HG03520 (cell line): ENCODE results near the gene LZTS3.
"Not testable (repeated sequence)": the region's sequence is repeated elsewhere in the genome, so short reads cannot be mapped to it uniquely, and the experiment has no call there.

ENCODE experiments used
- ATAC-seq: cut with Tn5 transposase; IDR thresholded peaks from one replicate; pipeline ENCODE4 v1.9.1; 2021; ENCODE audit warnings: mild to moderate bottlenecking, moderate library complexity; ENCODE audit not compliant: unreplicated experiment

The LZTS3 gene

DNA sequence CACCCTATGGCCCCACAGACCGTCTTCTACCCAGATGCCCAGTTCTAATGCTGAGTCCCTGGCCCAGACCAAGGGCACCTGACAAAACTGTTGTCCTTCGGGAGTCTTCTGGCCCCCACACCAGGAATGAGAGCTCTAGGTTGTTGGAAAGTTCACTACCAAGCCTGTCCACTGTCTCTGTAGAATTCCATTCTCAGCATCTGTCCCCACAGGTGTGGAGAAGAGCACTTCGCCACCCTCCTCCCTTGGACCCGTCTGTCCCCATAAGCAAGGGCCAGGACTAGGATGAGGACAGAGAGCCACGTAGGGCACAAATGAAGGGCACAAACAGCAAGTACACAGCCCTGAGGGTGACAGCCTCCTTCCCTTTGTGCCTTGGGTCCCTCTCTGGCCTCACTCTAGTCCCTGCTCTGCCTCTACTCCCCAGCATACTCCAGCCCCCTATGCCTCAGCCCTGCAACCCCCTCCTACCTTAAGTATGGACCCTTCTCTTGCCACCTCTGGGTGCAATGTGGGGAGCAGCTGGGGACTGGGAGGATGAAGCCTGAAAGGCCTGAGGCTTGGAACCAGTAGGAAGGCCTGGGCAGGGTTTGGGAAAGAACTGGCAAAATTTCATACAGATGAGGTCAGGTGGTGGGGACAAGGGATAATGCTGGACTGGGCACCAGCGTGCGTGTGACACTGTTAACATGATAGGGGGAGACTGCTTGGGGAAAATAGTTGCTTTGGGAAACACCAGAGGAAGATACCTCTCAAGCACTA lies 4.3 kb downstream of the LZTS3 start:
- no peak for ATAC-seq

DNA sequence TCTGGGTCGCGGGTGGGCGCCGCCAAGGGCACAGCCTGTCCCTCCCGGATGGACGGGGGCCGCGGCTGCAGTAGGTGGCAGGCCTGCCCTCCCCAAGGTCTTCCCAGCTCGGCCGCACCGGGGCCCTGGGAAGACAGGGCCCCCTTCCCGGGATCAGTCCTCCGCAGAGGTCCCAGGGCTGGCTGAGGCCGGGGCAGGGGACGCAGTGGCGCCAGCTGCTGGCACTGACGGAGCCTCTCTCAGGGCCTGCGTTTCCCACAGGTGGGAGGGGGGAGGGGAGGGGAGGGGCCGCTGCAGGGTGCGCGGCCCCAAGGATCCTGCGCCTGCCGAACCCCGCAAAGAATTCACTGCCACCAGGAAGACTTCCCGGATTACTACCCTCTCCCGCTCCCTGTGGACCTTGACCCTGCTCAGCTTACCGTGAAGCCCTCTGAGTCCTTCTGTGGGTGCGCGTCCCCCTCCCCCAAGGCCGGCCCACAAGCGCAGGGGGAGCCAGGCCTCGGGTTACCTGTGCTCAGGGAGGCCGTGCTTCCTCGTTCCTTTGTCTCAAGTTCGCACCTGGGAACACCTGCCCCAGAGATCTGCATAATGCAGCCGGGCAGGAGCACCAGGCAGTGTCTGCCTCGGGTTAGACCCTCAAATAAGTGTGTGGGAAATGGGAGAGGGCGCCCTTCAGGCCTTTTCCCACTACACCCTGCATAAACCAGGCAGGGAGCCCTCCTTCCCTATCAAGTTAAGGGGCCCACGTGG lies 5.1 kb downstream of the LZTS3 start:
- ATAC-seq, result no peak

DNA sequence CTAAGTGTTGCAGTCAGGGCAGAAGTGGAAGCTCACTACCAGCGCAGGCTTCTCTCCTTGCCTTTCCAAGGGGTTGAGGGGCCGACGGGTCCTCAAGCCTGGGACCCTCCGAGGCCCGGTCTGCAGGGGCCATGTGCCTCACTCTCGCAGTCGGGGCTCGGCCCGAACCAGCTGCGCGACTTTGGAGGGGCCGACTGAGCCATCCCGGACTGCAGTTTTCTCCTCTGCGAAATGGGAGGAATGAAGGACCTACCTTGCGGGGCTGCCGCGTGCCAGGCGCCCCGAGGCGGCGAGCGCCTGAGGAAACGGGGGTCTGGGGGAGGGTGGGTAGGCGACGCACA lies 5.6 kb downstream of the LZTS3 start:
- ATAC-seq, result no peak

DNA sequence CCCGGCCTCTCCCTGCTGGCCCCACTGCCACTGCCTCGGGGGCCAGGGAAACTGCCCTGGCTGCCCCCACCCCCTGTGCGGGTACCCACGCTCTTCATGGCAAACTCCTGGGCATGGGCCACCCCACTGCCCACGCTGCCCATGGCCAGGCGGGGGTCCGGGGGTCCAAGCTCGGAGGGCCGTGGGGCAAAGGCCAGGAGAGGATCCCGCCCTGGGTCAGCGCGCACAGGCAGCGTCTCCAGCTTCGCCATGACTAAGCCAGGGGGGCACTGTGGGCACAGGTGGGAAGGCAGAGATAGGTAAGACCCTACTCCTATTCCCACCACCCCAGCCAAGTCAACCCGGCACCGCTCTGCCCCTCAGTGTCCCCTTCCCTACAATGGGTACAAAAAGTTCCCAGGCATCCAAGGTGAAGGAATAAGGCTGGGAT lies 6.4 kb downstream of the LZTS3 start:
- no peak for ATAC-seq

DNA sequence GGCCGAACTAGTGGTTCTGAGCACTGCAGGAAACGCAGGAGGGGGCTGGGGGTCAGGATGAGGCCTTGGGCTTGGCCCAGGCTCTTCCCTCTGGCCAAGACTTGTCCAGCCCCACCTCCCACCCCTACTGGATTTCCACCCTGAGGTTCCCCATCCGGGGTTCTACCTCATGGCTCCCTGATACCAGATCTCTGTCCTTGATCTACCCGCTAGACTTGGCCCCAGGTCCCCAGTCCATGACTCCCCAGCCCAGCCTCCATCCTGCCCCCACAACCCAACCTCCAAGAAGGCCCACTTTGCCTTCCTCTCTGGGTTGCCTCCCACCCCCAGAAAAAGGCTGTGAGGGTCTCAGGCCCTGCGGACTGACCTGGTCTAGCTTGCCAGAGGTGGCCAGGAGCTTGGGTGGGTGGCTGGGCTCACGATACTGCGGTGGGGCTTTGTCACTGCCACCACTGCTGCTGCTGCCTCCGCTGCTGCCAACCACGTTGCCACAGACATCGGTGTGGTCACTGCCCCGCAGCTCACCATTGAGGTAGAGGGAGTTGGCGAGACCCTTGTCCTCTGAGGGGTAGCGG lies 6.9 kb downstream of the LZTS3 start:
- no peak for ATAC-seq

DNA sequence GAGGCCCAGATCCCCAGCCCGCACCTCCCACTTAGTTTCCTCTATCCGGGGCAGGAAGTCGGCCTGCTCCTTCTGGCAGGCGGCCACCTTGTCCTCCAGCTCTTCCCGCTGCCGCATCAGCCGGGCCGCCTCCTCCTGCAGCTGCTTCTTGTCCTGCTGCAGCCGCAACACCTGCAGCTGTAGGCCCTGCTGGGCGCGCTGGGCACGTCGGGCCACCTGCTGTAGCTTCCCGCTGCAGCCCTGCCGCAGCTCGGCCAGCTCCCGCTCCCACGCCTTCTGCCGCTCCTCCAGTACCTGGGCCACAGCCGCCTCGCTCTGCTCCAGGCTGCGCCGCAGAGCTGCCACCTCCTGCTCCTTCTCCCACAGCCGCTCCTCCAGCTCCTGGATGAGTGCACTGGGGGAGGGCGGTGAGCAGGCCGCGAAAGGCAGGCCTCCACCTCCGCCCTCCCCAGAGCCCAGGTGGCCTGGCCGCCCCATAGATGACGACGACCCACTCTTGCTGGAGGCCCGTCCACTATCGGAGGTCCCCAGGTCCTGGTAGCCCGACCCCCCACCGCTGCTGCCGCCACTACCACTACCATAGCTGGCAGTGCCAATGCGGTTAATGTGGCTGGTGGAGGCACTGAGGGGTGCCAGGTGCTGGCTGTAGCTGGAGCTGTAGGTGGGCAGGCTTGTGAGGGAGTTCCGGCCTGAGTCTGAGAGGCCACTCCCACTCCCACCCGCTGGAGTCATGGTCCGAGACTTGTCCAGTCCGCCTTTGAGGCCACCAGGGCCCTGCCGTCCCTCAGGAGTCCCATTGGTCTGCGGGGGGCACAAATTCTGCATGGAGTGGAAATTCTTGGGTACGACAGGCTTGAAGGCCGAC lies 7.6 kb downstream of the LZTS3 start:
- ATAC-seq, result no peak

DNA sequence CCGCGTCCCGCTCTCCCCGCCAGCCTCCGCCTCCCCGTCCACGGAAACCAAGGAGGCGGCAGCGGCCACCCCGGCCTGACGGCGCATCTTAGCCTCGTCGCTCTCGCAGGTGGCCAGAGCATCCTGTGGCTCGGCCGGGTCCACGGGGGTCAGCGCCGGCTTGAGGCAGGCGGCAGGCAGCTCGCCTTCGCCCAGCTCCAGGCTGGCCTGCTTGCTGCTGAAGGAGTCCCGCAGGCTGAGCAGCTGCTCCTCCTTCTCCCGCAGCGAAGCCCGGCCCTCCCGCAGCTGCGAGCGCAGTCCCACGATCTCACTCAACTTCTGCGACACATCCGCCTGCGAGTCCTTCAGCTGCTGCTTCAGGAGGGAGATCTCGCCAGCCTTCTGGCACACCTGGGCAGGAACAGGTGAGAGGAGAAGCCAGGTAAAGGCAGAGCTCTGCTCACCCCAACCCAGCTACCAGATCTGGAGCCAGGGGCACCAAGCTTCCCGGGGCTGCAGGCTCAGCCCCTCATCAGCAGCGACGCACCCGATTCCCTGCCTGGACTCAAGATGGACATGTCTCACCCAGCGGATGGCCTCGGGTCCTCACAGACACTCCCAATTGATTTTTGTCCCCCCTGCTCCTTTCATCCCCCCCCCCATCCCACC lies 8.5 kb downstream of the LZTS3 start:
- ATAC-seq, result no peak

DNA sequence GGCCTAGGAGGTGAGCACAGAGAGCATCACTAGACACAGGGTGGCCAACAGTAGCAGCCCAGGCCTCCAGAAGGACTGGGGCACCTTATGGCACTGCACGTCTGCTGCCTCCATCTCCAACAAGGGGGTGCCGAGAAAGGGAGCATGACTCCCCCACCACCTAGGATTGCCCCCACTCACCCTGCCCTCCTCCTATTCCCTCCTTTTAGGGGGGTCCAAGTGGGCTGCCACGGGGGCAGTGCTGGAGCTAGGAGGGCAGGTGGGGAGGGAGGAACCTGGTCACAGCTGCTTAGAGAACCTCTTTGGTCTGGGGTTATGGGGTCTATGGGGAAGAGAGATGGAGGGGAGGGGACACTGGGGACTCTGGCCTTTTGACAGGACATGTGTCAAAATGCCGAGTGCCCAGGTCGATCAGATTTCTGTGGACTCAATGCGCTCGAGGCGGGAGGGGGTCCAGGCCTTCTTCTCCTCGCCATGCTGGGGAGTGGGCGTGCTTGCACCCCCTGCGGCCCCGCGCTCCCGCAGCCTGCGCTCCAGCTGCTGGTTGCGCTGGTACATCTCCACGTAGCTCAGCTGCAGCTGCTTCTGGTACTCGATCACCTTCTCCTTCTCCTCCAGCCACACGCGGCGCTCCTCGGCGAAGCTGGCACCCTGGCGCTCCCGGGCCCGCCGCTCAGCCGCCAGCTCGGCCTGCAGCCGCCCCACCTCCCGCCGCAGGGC lies 9.1 kb downstream of the LZTS3 start:
- no peak for ATAC-seq

DNA sequence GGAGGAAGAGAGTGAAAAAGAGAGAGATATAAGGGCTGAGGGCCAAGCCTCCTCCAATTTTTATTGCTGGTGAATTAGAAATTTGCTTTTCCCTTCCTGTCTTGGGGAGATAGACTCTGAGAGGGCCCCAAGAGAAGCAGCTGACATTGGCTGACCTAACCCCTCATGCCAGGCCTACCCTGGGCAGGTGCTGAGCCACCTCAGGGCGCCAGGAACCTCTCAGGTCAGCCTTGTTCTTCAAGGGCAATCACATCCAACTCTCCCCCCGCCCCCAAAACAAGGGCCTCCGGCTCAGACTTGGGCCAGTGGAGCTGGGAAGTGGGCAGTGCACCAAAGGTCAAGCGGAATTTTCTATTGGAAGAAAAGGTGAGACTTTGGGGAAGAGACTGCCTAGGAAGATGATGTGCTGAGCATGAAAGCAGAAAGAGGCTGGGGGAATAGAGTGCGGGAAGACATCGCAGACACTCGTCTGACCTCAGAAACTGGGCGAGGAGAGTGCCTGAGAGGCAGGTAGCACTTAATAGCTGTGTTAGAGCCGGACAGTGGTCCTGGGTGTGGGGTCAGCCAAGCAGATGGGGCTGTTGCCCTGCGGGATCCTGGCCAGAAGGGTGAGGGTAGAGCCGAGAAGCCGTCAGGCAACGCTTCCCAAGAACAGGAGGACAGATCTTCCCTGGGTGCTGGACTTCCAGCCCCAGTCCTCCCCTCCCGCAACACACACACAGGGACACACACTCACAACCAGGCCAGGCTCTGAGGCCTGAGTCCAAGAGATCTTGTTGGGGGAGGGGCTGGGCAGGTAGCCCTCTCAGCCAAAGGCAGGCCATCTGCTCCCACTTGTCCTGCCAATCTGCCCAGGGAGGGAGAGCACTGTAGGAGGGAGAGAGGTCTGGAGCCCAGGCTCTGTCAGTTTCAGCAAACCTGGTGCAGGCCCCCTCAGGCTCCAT lies 10.0 kb downstream of the LZTS3 start:
- no peak for ATAC-seq

DNA sequence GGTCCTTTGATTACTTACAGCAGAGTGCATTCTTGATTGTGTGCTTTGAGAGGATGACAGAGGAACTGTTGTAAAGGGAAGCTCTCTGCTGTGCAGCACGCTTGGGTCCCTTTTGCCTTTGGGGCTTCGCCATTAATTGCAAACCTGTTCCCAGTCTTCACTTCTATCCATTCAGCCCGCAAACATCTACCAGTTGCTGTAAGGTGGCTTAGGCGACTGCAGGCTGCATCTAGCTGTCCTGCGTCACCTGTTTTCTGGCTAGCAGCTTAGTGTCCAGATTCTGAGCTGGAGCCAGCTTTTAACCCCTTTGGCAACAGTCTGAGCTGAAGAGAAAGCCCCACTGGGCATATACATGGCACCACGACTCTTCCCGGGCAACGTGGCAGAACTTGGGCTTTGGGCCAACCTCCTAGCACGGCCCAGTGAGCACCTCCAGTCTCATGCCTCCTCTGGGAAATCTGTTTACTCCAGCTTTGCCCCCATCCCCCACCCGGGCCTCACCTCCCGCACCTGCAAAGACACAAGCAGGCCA lies 11.2 kb downstream of the LZTS3 start:
- ATAC-seq, result no peak

DNA sequence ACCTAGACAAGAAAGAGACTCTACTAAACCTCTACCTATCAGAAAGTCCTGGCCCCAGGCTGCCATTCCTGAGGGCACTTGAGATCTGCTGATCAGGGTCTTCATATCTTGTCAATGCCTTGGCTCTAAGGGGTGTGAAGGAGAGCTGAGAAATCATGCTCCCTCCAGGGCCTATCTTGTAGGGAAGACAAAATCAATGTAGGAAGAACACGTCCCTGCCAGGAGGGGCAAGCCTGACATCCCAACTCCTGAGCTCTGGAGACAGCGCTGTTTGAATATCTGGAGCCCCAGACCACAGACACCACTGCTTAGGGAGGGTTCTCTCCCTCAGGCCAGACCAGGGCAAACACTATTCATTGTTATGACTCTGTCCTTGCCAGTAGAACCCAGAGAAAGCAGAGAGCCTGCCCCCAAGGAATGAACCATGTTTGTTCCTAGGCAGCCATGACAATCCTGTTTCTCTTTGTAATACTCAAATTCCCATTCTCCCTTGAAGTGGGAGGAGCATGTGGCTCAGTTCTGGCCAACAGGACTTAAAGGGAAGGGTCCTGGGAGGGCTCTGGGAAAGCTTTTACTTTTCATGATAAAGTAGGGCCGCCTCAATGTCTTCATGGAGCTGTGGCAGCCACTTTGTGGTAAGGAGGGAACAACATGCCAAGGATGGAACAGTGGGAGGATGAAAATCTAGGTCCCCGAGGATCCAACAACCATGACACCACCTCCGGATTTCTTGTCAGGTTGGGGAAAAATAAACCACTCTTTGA lies 11.9 kb downstream of the LZTS3 start:
- no peak for ATAC-seq

DNA sequence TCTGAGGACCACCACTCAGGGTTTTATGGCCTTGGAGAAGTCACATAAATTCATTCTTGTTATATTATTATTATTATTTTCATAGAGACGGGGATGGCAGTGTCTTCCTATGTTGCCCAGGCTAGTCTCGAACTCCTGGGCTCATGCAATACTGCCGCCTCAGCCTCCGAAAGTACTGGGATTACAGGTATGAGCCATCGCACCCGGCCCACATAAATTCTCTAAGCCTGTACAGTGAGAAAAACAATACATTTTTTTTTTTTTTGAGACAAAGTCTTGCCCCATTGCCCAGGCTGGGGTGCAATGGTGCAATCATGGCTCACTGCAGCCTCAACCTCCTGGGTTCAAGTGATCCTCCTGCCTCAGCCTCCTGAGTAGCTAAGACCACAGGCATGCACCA lies 12.9 kb downstream of the LZTS3 start:
- ATAC-seq, result no peak

DNA sequence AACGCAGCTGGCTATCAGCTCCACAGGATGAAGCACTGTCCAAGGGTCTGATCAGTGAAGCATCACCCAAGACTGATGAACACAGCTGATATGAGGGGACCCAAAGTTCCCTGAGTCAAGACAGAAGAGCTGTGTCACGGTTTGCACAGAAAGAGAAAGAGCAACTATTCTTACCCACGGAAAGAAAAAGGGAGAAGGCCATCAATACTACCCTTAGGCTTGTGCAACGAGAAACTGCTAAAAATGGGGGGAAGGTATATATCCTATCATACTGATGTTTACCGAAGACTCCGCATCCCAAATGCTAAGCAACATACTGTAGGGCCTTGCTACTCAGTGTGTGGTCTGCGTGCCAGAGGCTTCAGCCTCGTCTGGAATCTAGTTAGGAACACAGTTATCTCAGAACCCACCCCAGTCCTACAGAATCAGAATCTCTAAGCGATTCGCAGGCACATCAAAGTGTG lies 14.3 kb downstream of the LZTS3 start:
- no peak for ATAC-seq

DNA sequence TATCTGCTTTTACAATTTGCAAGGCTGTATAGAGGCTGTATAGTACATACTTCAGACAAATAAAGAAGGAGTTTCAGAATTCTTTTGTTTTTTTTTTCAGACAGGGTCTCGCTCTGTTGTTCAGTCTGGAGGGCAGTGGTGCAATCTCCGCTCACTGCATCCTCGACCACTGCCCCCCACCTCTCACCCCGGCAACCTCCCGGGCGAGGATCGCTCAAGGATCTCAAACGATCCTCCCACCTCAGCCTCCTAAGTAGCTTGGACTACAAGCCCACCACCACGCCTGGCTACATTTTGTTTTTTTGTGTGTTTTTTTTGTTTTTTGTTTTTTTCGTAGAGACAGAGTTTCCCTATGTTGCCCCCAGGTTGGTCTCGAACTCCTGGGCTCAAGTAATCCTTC lies 15.5 kb downstream of the LZTS3 start:
- no peak for ATAC-seq

DNA sequence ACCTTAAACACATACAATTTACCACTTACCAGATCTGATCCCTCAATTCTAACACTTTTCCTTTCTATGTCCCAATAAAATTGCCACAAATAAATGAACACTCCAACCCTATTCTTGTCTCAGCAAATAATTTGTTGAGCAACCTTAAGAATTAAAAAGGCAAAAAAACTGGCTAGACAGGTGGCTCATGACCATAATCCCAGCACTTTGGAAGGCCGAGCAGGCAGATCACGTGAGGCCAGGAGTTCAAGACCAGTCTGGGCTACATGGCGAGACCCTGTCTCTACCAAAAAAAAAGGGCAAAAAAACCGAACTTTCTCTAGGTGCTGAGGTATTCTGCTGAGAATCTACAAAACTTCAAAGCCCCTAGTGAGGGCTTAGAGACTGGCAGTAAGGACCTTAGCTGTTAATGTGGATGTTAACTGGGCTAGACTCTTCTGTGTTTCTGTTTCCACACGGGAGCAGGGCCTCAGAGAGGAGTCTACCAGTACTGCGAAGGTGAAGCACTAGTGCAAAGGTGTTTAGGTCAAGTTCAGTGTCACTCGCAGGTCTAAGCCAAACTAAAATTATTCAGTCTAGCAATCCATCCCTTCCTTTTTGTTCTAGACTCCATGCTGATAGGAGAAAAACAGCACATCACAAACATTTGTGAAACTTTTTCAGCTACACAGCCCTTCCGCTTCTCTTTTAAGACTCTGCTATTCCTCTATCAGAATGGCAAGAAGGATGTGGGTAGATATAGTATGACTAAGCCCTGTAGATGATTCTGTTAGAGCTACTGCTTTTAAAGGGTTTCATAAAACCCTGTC lies 16.3 kb downstream of the LZTS3 start:
- peak; percentile 71 for ATAC-seq

DNA sequence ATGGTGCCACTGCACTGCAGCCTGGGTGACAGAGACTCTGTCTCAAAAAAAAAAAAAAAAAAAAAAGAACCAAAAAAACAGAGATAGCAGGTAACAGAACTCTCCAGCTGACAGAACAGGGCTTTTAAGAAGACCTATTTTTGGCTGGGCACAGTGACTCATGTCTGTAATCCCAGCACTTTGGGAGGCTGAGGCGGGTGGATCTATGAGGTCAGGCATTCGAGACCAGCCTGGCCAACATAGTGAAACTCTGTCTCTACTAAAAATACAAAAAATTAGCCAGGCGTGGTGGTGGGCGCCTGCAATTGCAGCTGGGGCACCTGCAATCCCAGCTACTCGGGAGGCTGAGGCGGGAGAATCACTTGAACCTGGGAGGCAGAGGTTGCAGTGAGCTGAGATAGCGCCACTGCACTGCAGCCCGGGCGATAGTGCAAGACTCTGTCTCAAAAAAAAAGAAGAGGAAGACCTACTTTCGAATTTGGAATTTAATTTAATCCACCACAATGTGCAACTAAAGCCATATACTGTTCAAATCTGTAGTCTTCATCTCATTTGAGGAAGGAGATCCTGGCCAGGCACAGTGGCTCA lies 21.2 kb downstream of the LZTS3 start:
- ATAC-seq, result not testable (repeated sequence)

DNA sequence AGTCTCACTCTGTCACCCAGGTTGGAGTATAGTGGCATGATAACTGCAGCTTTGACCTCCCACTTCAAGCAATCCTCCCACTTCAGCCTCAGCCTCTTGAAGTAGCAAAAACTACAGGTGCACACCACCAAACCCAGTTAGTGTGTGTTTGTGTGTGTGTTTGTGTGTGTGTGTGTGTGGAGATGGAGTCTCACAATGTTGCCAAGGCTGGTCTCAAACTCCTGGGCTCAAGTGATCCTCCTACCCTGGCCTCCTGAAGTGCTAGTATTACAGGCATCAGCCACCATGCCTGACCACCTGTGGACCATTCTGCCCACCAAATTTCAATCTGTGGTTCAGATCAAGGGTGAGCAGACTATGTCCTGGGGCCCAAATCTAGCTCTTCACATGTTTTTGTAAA lies 22.4 kb downstream of the LZTS3 start:
- ATAC-seq, result no peak
